Breast epithelium (tissue), 4 donors: ENCODE results near the gene HPS6. TPM values are rescaled to one million over a fixed set of nuclear protein-coding genes. Genes with fewer than 3 reads are reported as not detected.

ENCODE experiments used
- DNase-seq, 2 donors: peaks; one replicate each; pipeline ENCODE4 v3.0.0-alpha.2; 2019; ENCODE audit warnings: low spot score in 2 of 2
- H3K27ac ChIP-seq, 2 donors: fragments of 200-600 bp; sonication (generic) in 1 of 2; one replicate each; pipeline ENCODE4 v1.5.1; 2016 to 2019; ENCODE audit warnings: mild to moderate bottlenecking in 1 of 2
- H3K27me3 ChIP-seq, 2 donors: fragments of 200-600 bp; sonication (generic) in 1 of 2; one replicate each; pipeline versions ENCODE4 v1.5.1 to v1.6.0; 2017 to 2019; ENCODE audit warnings: control low read depth in 1 of 2, mild to moderate bottlenecking in 1 of 2
- H3K36me3 ChIP-seq: fragments of 200-600 bp; one replicate; pipeline ENCODE4 v1.5.1; 2019
- H3K4me1 ChIP-seq, 2 donors: fragments of 200-600 bp; sonication (generic); one replicate each; pipeline ENCODE4 v1.5.1; 2016 to 2019; ENCODE audit warnings: control low read depth in 1 of 2
- H3K4me3 ChIP-seq, 3 donors: fragments of 200-600 bp; sonication (generic); 1 replicate in 2 of 3; 2 replicates in 1 of 3; pipeline ENCODE4 v1.5.1; 2016 to 2019; ENCODE audit warnings: mild to moderate bottlenecking in 3 of 3, moderate library complexity in 2 of 3
- H3K9me3 ChIP-seq, 2 donors: fragments of 200-600 bp; sonication (generic) in 1 of 2; one replicate each; pipeline ENCODE4 v1.5.1; 2016 to 2019; ENCODE audit warnings: control low read depth in 1 of 2
- CTCF ChIP-seq, 3 donors: fragments of 450-650 bp; IDR thresholded peaks; one replicate each; pipeline ENCODE4 v1.5.1; 2016 to 2017; ENCODE audit warnings: antibody characterized with exemption in 3 of 3, mild to moderate bottlenecking in 3 of 3, moderate library complexity in 3 of 3
- POLR2A ChIP-seq: fragments of 450-650 bp; IDR thresholded peaks from one replicate; pipeline ENCODE4 v1.6.1; 2016; ENCODE audit warnings: antibody characterized with exemption, mild to moderate bottlenecking, moderate library complexity
- POLR2AphosphoS5 ChIP-seq, 3 donors: sonication (generic); formaldehyde crosslinking; IDR thresholded peaks; one replicate each; pipeline ENCODE4 v1.6.1; 2017; ENCODE audit warnings: antibody characterized with exemption in 3 of 3
- intact Hi-C: fragments of 100-400 bp; cut with DNase I; formaldehyde crosslinking; loops from one replicate; pipeline ENCODE4 v1.15.1; 2023; ENCODE audit warnings: low total_unique reads
- total RNA-seq, 3 donors: library from RNA; depleted of rRNA; stranded (reverse); fragments of >200 nt; gene quantifications; one replicate each; pipeline ENCODE4 v1.1.0, GENCODE V29; 2016

HPS6 gene
- 10 to 100 TPM; 17.4 to 22.7 (median 19.7) TPM for total RNA-seq

- intact Hi-C loops: loop anchor here (5.0 kb wide), 1 partner anchor 1422 kb away; no protein-coding TSS in a partner anchor
- no peaks in the 10 kb centered on the region for H3K36me3 ChIP-seq
- H3K27me3 ChIP-seq: no peaks in the 10 kb centered on the region
- H3K27ac ChIP-seq: peak within 1 kb of the TSS; percentile 90 to 97
- H3K9me3 ChIP-seq: no peaks in the 10 kb centered on the region
- peaks cover 0 to 13% of the 10 kb centered on the region in 2 donors for H3K4me1 ChIP-seq
- TF ChIP-seq POLR2A (peak; percentile 26), CTCF (IDR thresholded peaks at IDR 0.05) (no peak), POLR2AphosphoS5 (IDR thresholded peaks at IDR 0.05) (peak in 2 of 3 donors; percentile 51 to 55)
- peak; percentile 74 to 89 for DNase-seq
- peak within 1 kb of the TSS; percentile 73 to 100 (median 91) for H3K4me3 ChIP-seq
These were observed at the start of gene HPS6 for GRCh38 chr10:102064868-102065560. TSS of gene HPS6 (plus strand) at chr10:102065349. CDS start at chr10:102065475, 126 bp downstream.

- DNase-seq: no peak
- no peaks in the 10 kb centered on the region for H3K36me3 ChIP-seq
- H3K27me3 ChIP-seq: no peaks in the 10 kb centered on the region
- no peaks in the 10 kb centered on the region for H3K9me3 ChIP-seq
- H3K4me1 ChIP-seq: no peaks in the 10 kb centered on the region
- no peak overlapping the region for H3K4me3 ChIP-seq
- TF ChIP-seq POLR2A: no peak
- TF ChIP-seq CTCF (IDR thresholded peaks at IDR 0.05): no peak
- no peak for TF ChIP-seq POLR2AphosphoS5 (IDR thresholded peaks at IDR 0.05)
- no peak overlapping the region for H3K27ac ChIP-seq
- intact Hi-C loops: no loop called here
These were observed 48.7 kb upstream of the HPS6 start for GRCh38 chr10:102016416-102016815.

- Histone ChIP-seq H3K9me3 (no peaks in the 10 kb centered on the region), H3K4me1 (no peaks in the 10 kb centered on the region), H3K4me3 (no peak overlapping the region), H3K27ac (no peak overlapping the region), H3K27me3 (no peaks in the 10 kb centered on the region), H3K36me3 (no peaks in the 10 kb centered on the region)
- intact Hi-C loops: no loop called here
- DNase-seq: no peak
- no peak for TF ChIP-seq POLR2A
- TF ChIP-seq CTCF (IDR thresholded peaks at IDR 0.05): no peak
These were observed 47.9 kb upstream of the HPS6 start for GRCh38 chr10:102017295-102017694.

GRCh38 chr10:102020938-102021337, 44.2 kb upstream of the HPS6 start:
- DNase-seq: no peak
- TF ChIP-seq POLR2A (no peak), CTCF (IDR thresholded peaks at IDR 0.05) (no peak), POLR2AphosphoS5 (IDR thresholded peaks at IDR 0.05) (no peak)
- Histone ChIP-seq H3K9me3 (no peaks in the 10 kb centered on the region), H3K27ac (no peak overlapping the region), H3K27me3 (no peaks in the 10 kb centered on the region), H3K4me3 (no peak overlapping the region), H3K36me3 (no peaks in the 10 kb centered on the region), H3K4me1 (no peaks in the 10 kb centered on the region)
- intact Hi-C loops: no loop called here

GRCh38 chr10:102024799-102025198, 40.4 kb upstream of the HPS6 start:
- intact Hi-C loops: no loop called here
- DNase-seq: no peak
- H3K27me3 ChIP-seq: no peaks in the 10 kb centered on the region
- no peaks in the 10 kb centered on the region for H3K36me3 ChIP-seq
- H3K4me3 ChIP-seq: no peak overlapping the region
- H3K4me1 ChIP-seq: no peaks in the 10 kb centered on the region
- H3K27ac ChIP-seq: no peak overlapping the region
- TF ChIP-seq CTCF (IDR thresholded peaks at IDR 0.05) (no peak), POLR2A (no peak), POLR2AphosphoS5 (IDR thresholded peaks at IDR 0.05) (no peak)
- H3K9me3 ChIP-seq: no peaks in the 10 kb centered on the region
